ENCODE data around the gene CD164L2. TPM values are rescaled to one million over a fixed set of nuclear protein-coding genes. Genes with fewer than 3 reads are reported as not detected.
"Not testable (repeated sequence)": the region's sequence is repeated elsewhere in the genome, so short reads cannot be mapped to it uniquely, and the experiment has no call there.

The CD164L2 gene
- total RNA-seq (2014; rRNA removed; shearing (Covaris generic)) = not detected in 2 replicates
- not detected in 2 replicates for polyA plus RNA-seq (2015; cell fraction: cytosol; rRNA removed)
- polyA plus RNA-seq (2015; cell fraction: nucleus; rRNA removed) = not detected in 2 replicates

DNA sequence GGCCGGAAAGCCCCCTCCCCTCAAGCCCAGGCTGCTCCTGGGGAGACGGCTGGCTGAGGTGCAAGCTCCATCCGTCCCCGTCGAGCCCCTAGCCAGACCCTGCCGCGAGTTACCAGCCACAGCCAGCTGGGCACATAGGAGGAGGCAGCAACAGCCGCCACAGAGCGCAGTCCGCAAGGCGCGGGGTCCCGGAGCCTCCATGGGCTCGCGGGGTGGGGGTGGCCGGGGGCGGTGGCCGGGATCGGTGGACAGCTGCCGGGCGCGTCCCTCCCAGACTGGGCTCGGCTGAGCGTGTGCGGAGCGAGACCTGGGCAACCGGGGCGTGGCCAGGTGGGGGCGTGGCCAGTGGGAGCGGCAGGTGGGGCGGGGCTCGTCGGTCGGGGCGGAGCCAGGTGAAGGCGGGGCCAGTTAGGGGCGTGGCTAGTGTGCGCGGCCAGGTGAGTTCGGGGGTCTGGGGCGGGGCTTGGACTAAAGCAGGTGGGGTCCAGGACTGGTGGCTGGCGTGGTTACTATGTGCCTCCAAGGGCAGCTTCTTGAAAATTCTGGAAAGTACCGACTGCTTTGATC lies at the start of gene CD164L2:
Gene CD164L2 (minus strand): TSS at position 295 of the 567 bp plus-strand sequence. CDS start 94 bp downstream, at position 201.
- DNase-seq (ENCODE audit: low read depth, low spot score) = no peak
- in situ Hi-C loops (cut with HindIII; ENCODE audit: low pct_unique_long_range_greater_than_20kb, low sequenced_read_pairs) = no loop called here

DNA sequence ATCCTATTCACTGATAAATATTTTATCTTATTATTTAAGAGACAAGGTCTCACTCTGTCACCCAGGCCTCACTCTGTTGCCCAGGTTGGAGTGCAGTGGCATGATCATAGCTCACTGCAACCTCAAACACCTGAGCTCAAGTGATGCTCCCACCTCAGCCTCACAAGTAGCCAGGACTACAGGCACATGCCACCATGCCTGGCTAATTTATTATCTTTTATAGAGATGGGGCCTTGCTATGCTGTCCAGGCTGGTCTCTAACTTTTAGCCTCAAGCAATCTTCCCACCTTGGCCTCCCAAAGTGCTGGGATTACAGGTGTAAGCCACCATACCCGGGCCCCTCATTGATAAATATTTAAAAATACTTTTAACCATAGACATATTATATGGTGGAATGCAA lies 49.6 kb upstream of the CD164L2 start:
- in situ Hi-C loops (cut with HindIII; ENCODE audit: low pct_unique_long_range_greater_than_20kb, low sequenced_read_pairs); DNase-seq (ENCODE audit: low read depth, low spot score): not testable (repeated sequence)

DNA sequence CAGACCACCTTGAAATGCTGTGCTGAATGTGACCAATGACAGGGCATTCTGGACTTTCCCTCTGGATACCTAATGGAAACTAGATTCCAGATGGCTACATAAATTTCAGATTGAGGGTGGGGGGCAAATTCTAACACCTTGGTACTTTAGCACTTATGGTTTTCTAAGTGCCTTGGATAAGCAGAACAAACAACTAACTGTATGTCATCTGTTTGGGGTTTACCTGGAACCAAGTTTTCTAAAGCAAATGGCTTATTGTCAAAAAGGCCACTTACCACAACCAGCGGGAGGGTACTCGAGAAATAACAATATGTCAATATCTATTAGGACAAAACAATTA lies 48.4 kb upstream of the CD164L2 start:
- in situ Hi-C loops (cut with HindIII; ENCODE audit: low pct_unique_long_range_greater_than_20kb, low sequenced_read_pairs) = no loop called here

DNA sequence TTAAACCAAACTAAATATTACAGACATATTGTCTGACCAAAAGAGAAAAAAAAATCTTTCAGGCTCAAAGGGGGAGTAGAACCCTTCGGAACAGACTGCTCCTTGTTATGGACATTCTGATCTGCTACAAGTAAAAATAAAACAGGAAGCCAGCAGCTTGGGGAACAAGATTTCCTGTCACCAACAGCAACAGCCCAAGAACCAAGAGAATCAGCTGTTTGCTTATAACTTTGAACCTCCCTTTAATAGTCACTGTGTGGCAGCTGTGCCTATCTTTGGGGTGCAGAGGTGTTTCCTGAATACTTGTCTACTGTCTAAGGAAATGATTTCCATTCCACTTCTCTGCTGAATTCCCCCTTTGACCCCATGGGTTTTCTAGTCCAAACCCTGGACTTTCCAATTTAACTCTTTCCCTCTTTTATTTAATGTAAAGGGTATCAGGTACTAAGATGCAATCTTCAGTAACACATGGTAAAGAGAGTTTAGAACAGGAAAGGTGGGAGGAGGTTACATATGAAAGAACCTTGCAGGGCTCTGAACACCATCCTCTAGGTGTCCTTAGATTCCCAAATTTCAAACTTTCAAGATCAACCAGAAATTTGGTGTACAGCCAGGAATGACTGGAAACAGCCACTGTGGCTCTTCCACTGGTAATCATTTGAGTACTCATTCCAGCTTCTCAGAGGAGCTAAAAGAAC lies 47.9 kb upstream of the CD164L2 start:
- peak; percentile 33 for DNase-seq (ENCODE audit: low read depth, low spot score)
- in situ Hi-C loops (cut with HindIII; ENCODE audit: low pct_unique_long_range_greater_than_20kb, low sequenced_read_pairs) = no loop called here

More for the DNA sequence above, 48.4 kb upstream of the CD164L2 start:
- DNase-seq (ENCODE audit: low read depth, low spot score) = no peak

DNA sequence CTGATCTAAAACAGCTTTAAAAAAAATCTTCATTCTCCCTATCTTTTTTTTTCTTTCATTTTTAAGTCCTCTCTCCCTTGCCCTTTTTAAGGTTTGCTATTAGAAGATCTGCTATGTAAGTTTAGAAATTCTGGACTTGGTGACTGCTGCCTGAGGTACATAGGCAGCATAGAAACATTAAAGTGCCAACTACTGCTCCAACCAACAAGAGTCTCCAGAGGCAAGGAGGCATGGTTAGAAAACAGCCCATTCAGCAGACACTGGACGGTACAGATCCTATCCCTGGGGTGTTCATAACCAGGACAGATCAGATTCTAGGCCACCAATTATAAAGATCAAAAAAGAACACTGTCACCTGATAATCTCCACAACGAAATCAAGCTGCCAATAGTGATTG lies 45.9 kb upstream of the CD164L2 start:
- DNase-seq (ENCODE audit: low read depth, low spot score) = no peak
- in situ Hi-C loops (cut with HindIII; ENCODE audit: low pct_unique_long_range_greater_than_20kb, low sequenced_read_pairs) = no loop called here

DNA sequence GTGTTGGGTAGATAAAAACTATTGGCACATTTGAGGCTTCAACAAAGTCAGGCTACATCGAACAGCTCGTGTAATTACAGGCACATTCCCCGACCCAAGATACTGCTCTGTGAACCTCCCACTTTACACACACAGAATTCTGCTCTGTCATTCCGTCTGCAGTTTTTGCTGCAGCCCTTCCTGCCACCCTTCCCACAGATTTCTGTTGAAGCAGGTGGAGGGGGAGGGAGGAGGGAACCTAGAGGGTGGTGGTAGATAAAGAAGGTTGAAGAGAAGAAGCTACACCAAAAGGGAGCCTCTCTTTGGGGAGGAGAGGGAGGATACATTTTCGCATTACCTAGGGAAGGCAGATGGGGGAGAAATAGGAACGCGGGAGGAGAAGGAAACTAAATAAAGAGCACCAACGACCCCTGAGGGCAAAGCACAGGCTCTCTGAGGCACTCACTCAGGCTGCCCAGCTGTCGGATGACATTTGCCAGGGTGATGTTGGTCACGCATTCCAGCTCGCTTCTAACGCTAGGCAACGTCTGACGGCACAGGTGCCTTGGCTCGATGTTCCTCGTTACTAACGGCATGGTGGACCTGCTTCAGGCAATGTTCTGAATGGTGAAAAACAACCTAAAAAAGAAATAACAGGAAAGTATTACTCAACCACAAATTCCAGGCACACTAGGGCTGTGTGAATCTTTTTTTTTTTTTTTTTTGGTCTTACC lies 45.3 kb upstream of the CD164L2 start:
- DNase-seq (ENCODE audit: low read depth, low spot score) = no peak
- in situ Hi-C loops (cut with HindIII; ENCODE audit: low pct_unique_long_range_greater_than_20kb, low sequenced_read_pairs) = no loop called here

DNA sequence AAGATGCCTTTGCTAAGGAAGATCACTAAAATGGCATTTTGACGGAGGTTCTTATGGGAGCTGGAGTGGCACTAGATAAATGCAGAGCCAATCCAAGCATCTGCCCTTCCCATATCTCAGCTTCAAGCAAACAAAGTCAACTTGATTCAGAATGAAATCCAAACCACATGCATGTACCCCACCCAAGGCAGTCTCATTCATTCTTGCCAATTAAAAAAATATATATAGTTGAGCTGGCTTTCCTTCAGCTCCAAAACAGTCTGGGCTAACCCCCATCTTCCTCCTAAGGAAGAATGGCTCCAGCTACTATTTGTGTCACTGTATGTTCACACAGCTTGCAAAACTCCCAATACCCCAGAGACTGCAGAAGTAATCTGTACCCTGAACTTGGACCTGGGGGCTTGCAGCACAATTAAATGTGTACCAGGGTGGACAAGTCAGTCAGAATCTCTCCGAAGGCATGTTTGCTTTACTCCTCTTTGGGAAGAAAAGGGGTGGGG lies 44.7 kb upstream of the CD164L2 start:
- in situ Hi-C loops (cut with HindIII; ENCODE audit: low pct_unique_long_range_greater_than_20kb, low sequenced_read_pairs) = no loop called here
- no peak for DNase-seq (ENCODE audit: low read depth, low spot score)

DNA sequence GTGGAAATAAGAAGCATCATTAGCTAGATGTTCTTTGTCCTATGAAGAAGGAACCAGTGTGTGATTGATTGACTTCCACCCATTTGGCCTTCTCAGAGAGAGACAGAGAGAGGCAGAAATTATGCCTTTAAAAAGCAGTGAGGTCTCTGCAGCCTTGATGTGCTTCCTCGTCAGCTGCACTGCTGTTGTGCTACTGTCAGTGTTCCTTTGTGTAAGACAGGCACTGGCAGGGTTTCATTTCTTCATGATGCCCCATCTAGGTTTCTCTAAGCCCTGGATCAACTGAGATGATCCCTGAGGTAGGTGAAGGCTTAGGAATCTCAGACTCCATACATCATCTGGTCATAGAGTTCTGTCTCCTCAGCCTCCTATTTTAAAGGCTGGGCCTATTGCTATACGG lies 44.2 kb upstream of the CD164L2 start:
- DNase-seq (ENCODE audit: low read depth, low spot score) = no peak
- in situ Hi-C loops (cut with HindIII; ENCODE audit: low pct_unique_long_range_greater_than_20kb, low sequenced_read_pairs) = no loop called here

DNA sequence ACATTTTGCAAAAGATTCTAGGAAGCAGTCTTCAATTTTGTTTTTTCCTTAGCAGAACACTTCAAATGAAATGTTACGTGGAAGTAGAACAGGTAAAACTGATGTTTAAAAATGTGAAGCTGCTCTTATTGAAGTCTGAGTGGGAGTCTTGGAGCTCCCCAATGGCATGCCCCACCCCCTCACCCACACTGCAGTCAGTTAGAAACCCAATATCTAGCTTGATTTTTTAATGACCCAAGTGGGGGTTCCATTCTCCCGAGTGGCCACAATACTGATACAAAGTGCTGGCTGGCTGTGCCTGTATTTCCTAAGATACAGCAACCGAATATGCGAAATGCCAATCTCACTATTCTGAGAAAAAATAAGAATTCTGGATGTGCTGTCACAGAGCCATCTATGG lies 40.6 kb upstream of the CD164L2 start:
- in situ Hi-C loops (cut with HindIII; ENCODE audit: low pct_unique_long_range_greater_than_20kb, low sequenced_read_pairs) = no loop called here
- DNase-seq (ENCODE audit: low read depth, low spot score) = no peak

DNA sequence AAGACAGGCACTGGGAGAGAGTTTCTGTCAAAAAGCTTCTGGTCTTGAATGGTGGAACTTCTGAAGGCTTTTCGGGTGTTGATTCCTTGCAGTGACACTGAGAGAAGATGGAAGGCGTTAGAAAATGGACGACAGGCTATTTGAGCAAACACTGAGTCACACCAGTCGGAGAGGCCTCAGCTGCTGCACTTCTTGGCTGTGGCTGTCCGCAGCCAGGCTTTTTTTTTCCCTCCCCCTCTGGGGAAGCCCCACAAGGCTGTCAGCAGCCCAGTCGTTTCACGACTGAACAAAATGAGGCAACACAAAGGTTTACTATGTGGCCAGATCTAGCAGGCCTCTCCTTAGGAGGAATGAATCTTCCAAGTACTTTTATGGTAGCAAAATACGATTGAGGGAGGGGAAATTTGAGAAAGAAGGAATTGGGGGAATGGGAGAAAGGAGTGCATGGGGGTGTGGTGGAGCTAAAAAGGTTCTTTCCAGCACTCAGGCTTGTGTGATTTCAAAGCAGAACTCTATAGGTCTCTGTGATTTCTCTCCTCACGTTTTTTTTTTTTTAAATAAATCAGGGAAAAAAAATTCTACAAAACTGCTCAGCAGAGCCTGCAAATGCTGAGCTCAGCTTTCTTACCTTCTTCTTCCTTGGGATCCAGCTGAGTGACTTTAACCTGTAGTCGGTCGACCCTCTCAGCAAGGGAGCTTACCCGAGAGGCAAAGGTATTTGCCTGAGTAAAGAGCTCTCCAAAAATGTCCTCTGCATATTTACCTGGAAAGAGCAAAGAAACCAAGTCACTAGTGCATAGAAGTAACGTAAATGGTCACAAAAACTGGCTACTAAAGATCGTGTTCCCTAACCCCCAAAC lies 35.4 kb upstream of the CD164L2 start:
- DNase-seq (ENCODE audit: low read depth, low spot score) = peak; percentile 65
- in situ Hi-C loops (cut with HindIII; ENCODE audit: low pct_unique_long_range_greater_than_20kb, low sequenced_read_pairs) = no loop called here

DNA sequence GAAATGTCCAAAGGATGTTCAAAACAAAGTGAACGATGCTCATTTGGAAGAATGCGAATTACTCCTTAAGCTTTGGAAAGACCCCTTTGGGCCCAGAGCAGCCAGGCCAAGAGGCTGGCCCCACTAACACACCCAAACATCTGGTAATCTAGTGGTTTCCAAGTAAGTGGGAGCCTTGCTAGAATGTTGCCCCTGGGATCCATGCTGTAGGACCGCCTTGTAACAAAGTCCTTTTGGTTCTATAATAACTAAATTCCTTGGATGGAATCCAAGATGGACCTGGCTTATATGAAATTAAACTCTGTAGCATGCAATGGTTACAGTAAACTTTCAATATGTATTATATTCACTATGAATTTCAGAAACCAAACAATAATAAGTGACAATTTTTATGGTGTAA lies 34.6 kb upstream of the CD164L2 start:
- no peak for DNase-seq (ENCODE audit: low read depth, low spot score)
- in situ Hi-C loops (cut with HindIII; ENCODE audit: low pct_unique_long_range_greater_than_20kb, low sequenced_read_pairs) = no loop called here

DNA sequence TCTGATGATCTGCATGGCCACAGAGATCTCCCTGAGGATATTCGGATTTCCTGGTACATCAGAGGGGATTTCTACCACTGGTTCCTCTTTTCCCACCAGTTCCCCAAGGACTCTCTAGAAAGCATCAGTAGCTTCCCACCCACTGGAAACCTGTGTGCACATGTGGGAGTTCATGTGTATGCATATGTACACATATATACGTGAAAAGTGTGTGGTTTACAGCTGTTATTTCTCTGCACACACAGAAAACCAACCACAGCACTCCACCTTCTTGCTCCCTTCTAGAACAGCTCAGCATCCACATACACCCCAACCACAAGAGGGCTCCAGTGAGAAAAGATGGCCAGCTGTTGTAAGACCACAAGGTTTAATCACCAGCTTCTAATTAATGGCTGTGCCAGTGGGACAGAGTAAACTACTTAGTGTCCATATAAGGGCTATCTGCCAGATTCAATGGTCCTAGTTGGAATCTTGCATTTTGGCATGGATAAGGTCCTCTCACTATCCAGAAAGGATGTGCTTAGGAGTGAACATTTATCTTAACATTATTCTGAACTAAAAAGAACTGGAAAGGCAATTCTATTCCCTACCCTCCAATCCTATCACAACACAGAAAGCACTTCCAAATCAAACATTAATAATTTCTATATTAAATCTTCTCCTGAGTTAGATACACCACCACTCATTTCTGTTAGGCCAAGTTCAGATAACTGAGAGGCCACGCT lies 33.4 kb upstream of the CD164L2 start:
- DNase-seq (ENCODE audit: low read depth, low spot score) = peak; percentile 79

DNA sequence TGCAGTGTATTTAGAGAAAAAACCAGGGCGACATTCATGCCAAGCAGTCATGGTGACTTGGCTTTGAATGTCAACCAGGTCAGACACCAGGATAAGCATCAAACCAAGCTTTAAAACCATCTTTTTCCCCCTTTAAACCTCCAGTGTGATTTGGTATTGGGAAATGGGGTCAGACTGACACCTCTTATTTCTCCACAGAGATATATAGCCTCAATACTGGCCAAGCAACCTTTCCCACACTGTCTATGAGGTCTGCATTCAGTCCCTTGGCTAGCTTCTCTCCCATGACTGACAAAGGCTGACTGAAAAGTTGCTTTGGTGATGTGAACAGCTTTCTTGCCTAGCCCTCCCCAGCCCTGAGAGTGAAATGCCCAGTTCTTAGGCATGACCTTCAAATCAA lies 31.0 kb upstream of the CD164L2 start:
- no peak for DNase-seq (ENCODE audit: low read depth, low spot score)
- in situ Hi-C loops (cut with HindIII; ENCODE audit: low pct_unique_long_range_greater_than_20kb, low sequenced_read_pairs) = no loop called here

More for the DNA sequence above, 33.4 kb upstream of the CD164L2 start:
- in situ Hi-C loops (cut with HindIII; ENCODE audit: low pct_unique_long_range_greater_than_20kb, low sequenced_read_pairs) = no loop called here

DNA sequence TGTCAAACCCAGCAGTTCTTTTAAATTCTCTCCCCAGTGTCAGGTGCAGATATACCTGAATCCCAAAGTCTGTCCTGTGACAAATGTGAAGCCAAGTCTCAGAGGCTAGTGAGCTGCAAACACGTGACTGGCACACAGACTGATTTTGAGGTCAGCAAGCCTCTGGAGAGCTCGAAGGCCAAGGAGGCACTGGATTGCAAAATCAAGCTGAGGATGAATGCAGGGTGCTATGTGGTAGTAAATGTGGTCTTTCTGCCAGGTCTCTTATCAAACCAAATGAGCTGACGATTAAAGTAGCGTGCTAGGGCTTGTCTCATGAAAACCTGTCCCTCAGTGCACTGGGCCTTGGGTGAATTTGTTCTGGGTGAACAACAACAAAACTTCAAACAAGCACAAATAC lies 29.9 kb upstream of the CD164L2 start:
- in situ Hi-C loops (cut with HindIII; ENCODE audit: low pct_unique_long_range_greater_than_20kb, low sequenced_read_pairs) = no loop called here
- DNase-seq (ENCODE audit: low read depth, low spot score) = peak; percentile 20

DNA sequence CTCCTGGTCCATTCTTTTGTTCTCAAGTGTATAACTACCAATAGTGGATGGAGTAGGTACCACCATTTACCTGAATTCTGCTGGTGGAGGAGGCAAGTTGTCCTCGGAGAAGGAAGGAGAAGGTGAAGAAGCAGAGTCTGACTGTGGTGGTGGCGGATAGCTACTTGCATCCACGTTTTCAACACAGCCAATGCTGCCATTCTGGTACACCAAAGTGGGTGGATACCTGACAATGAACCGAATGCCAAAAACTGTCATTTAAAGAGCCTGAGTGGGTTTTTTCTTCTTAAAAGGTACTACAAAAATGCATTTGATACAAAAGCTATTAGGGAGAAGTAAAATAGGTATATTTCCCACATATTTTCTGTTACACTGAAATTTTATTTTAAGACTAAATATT lies 29.4 kb upstream of the CD164L2 start:
- DNase-seq (ENCODE audit: low read depth, low spot score) = no peak
- in situ Hi-C loops (cut with HindIII; ENCODE audit: low pct_unique_long_range_greater_than_20kb, low sequenced_read_pairs) = no loop called here

DNA sequence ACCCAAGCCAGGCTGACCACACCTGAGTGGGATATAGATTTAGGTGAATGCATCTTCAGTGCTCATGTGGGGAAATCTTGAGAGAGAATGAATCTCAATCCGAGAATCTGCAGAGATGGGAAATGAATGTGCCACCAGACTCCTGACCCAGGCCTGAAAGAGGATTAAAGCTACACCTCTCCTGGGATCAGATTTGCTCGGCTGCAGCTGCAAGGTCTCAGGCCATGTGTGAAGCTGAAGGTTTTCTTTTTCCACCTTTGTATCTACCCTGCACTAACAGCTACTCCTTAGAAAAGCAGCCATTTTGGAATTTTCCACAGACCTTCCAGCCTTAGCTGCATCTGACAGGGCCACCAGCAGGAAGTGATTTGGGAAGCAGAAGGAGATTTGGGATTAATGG lies 27.6 kb upstream of the CD164L2 start:
- in situ Hi-C loops (cut with HindIII; ENCODE audit: low pct_unique_long_range_greater_than_20kb, low sequenced_read_pairs) = no loop called here
- DNase-seq (ENCODE audit: low read depth, low spot score) = no peak

DNA sequence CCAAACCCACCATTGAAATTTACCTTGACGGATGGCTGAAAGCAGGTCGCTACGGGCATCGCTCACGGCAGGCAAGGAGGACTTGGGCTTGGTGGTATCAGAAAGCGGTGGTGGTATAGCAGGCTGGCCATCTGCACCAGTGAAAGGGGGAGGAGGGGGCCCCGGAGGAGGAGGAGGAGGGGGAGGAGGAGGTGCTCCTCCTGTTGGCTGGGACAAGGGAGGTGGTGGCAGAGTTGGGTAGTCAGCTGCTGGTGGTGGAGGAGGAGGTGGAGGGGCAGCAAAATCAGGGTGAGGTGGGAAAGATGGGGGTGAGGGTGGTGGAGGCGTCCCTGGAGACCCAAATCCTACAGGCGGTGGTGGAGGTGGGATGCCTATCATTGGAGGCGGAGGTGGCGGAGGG lies 26.5 kb upstream of the CD164L2 start:
- in situ Hi-C loops (cut with HindIII; ENCODE audit: low pct_unique_long_range_greater_than_20kb, low sequenced_read_pairs) = no loop called here
- DNase-seq (ENCODE audit: low read depth, low spot score) = no peak

Measured in SK-MEL-5 (cell line).